GM12873 (cell line): ENCODE results near the gene IBA57.

ENCODE experiments used
- CTCF ChIP-seq: IDR thresholded peaks from 2 replicates; pipeline ENCODE4 v1.5.1; 2012; ENCODE audit warnings: low read depth, mild to moderate bottlenecking, moderate library complexity, low read length, control low read depth; ENCODE audit not compliant: insufficient read depth; ENCODE audit errors: missing control alignments

Gene IBA57

GRCh38 chr1:228224198-228225164 is 58.9 kb downstream of the IBA57 start:
- no peak for TF ChIP-seq CTCF

- TF ChIP-seq CTCF = no peak
Observed at GRCh38 chr1:228225165-228225710, 59.6 kb downstream of the IBA57 start.

- no peak for TF ChIP-seq CTCF
Observed at GRCh38 chr1:228225740-228226139, 60.1 kb downstream of the IBA57 start.

- no peak for TF ChIP-seq CTCF
Observed at GRCh38 chr1:228226141-228226874, 60.7 kb downstream of the IBA57 start.

GRCh38 chr1:228226956-228227791 is 61.6 kb downstream of the IBA57 start:
- peak; percentile 29 for TF ChIP-seq CTCF

- no peak for TF ChIP-seq CTCF
Observed at GRCh38 chr1:228228601-228229074, 63.0 kb downstream of the IBA57 start.
